Measurements from ENCODE around the gene C2CD5. TPM values are rescaled to one million over a fixed set of nuclear protein-coding genes. Genes with fewer than 3 reads are reported as not detected.

C2CD5 gene
- total RNA-seq, 1 experiment from 2014 or later = 35.4 TPM

DNA sequence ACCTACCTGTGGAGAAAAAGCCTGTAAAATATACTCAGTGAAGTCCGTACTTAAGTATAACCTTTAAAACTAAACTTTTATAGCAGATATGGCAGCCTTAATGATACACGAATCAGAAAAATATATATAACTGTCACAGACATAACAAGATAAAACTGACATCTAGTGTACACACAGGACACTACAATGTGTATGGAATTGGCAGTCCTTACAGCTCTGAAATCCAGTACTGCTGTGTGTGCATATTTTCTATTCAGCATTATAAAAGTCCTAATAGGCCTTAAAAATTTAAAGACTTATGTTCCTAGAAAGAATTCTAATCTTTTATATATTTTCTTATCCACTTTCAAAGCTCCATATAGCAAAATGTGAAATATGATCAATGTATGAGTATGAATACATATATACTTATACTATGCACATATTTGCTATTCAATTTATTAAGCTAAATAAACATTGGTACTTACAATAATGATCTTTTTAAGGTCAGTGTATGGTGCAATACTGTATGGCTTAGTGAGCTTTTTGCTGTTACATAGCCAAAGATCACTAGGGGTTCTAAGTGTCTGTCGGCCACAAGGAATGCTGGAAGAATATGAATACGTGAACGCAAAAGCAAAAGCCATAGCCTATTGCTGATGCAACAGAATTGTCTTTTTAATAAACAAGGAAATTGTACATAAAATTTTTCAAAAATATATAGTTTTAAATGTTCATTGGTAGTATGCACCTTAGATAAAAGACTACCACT is 69.2 kb downstream of the C2CD5 start:
- TF ChIP-seq, protein P1, sequence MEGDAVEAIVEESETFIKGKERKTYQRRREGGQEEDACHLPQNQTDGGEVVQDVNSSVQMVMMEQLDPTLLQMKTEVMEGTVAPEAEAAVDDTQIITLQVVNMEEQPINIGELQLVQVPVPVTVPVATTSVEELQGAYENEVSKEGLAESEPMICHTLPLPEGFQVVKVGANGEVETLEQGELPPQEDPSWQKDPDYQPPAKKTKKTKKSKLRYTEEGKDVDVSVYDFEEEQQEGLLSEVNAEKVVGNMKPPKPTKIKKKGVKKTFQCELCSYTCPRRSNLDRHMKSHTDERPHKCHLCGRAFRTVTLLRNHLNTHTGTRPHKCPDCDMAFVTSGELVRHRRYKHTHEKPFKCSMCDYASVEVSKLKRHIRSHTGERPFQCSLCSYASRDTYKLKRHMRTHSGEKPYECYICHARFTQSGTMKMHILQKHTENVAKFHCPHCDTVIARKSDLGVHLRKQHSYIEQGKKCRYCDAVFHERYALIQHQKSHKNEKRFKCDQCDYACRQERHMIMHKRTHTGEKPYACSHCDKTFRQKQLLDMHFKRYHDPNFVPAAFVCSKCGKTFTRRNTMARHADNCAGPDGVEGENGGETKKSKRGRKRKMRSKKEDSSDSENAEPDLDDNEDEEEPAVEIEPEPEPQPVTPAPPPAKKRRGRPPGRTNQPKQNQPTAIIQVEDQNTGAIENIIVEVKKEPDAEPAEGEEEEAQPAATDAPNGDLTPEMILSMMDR (conservative IDR thresholded peaks at IDR 0.05) = no peak
- Histone ChIP-seq H3T11ph (ENCODE audit: low read length) (no peak overlapping the region), H4K8ac (replicated peaks; ENCODE audit: insufficient read length, low read depth, low read length) (no peak overlapping the region)

More for the DNA sequence above, 69.2 kb downstream of the C2CD5 start:
- Histone ChIP-seq H3K4me1 (ENCODE audit: insufficient read depth, low read length) (no peaks in the 10 kb centered on the region), H2BK15ac (ENCODE audit: low read depth, low read length) (no peak overlapping the region), H4K5ac (ENCODE audit: insufficient read length, low read depth, low read length) (no peak overlapping the region), H3K27ac (ENCODE audit: insufficient read length, low read depth, low read length) (no peak overlapping the region), H2AFZ (ENCODE audit: low read length) (no peak overlapping the region), H3K27me3 (ENCODE audit: insufficient read depth, low read length) (no peaks in the 10 kb centered on the region), H3K23me2 (ENCODE audit: insufficient read length, low read depth, low read length, poor library complexity, severe bottlenecking) (no peaks in the 10 kb centered on the region), H2BK20ac (ENCODE audit: low read depth, low read length, poor library complexity, severe bottlenecking) (no peak overlapping the region), H2AK5ac (ENCODE audit: insufficient read length, low read length) (no peak overlapping the region), H3K4ac (ENCODE audit: low read depth, low read length) (no peak overlapping the region), H3K9ac (ENCODE audit: extremely low read depth, insufficient read length, low read length) (no peak overlapping the region), H3K79me2 (ENCODE audit: insufficient read depth, low read length) (no peaks in the 10 kb centered on the region), H3K18ac (ENCODE audit: insufficient read length, low read depth, low read length) (no peak overlapping the region), H4K91ac (ENCODE audit: insufficient read length, low read depth, low read length) (no peak overlapping the region), H2BK12ac (ENCODE audit: insufficient read length, low read depth, low read length) (no peak overlapping the region), H3K14ac (ENCODE audit: insufficient read depth, low read length) (no peak overlapping the region), H4K20me1 (ENCODE audit: control insufficient read depth, insufficient read depth, insufficient read length) (no peaks in the 10 kb centered on the region), H3K56ac (ENCODE audit: insufficient read length, low read depth, low read length) (no peak overlapping the region), H3K79me1 (ENCODE audit: insufficient read depth, low read depth, low read length, poor library complexity, severe bottlenecking) (no peaks in the 10 kb centered on the region), H3K4me2 (ENCODE audit: insufficient read depth, insufficient read length, low read length) (no peak overlapping the region), H2BK5ac (ENCODE audit: insufficient read length, low read length) (no peak overlapping the region), H3K23ac (ENCODE audit: insufficient read length, low read depth, low read length) (no peak overlapping the region), H2BK120ac (ENCODE audit: low read depth, low read length, poor library complexity, severe bottlenecking) (no peak overlapping the region), H3K9me3 (ENCODE audit: control insufficient read depth, low read depth, low read length) (no peaks in the 10 kb centered on the region)
- no peak overlapping the region for H3K27ac Mint-ChIP-seq
- H3K4me1 Mint-ChIP-seq = no peaks in the 10 kb centered on the region
- DNase-seq = no peak
- peaks cover 2 to 15% (median 10%) of the 10 kb centered on the region in 3 experiments; a peak in 6 of 7 replicates for H3K36me3 Mint-ChIP-seq (ENCODE audit: insufficient read depth in 1 of 3, low read depth in 3 of 3)
- no peaks in the 10 kb centered on the region for H3K9me3 Mint-ChIP-seq
- no CpG with 5 or more reads among the region's 5 CpGs for WGBS (ENCODE audit: extremely low coverage, insufficient read length, low lambda C conversion rate)
- H3K27me3 Mint-ChIP-seq (ENCODE audit: low read depth) = no peaks in the 10 kb centered on the region
- no peak overlapping the region for H3K4me3 Mint-ChIP-seq
